ENCODE data around the gene ZNF773.

Gene ZNF773

GRCh38 chr19:57546513-57546912 is 46.8 kb downstream of the ZNF773 start:
- no peak for DNase-seq (ENCODE audit: extremely low spot score)
- POLR2A ChIA-PET, result no interaction called here
- TF ChIP-seq, protein P1, sequence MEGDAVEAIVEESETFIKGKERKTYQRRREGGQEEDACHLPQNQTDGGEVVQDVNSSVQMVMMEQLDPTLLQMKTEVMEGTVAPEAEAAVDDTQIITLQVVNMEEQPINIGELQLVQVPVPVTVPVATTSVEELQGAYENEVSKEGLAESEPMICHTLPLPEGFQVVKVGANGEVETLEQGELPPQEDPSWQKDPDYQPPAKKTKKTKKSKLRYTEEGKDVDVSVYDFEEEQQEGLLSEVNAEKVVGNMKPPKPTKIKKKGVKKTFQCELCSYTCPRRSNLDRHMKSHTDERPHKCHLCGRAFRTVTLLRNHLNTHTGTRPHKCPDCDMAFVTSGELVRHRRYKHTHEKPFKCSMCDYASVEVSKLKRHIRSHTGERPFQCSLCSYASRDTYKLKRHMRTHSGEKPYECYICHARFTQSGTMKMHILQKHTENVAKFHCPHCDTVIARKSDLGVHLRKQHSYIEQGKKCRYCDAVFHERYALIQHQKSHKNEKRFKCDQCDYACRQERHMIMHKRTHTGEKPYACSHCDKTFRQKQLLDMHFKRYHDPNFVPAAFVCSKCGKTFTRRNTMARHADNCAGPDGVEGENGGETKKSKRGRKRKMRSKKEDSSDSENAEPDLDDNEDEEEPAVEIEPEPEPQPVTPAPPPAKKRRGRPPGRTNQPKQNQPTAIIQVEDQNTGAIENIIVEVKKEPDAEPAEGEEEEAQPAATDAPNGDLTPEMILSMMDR (IDR thresholded peaks at IDR 0.05; ENCODE audit: control extremely low read depth, extremely low read depth, low read depth, missing control alignments), result no peak
- CTCF ChIA-PET, result no interaction called here

- TF ChIP-seq, protein P1 (IDR thresholded peaks at IDR 0.05; ENCODE audit: control extremely low read depth, extremely low read depth, low read depth, missing control alignments), result no peak
- DNase-seq (ENCODE audit: extremely low spot score), result no peak
- ChIA-PET CTCF (no interaction called here), POLR2A (no interaction called here)
These were observed 52.7 kb downstream of the ZNF773 start for GRCh38 chr19:57552432-57552831.

- POLR2A ChIA-PET, result no interaction called here
- CTCF ChIA-PET, result interaction anchor here (1.2 kb wide), 1 partner anchor 129 kb away, joined by 3 read pairs; no protein-coding TSS in a partner anchor
- TF ChIP-seq, protein P1 (IDR thresholded peaks at IDR 0.05; ENCODE audit: control extremely low read depth, extremely low read depth, low read depth, missing control alignments), result no peak
- no peak for DNase-seq (ENCODE audit: extremely low spot score)
These were observed 57.9 kb downstream of the ZNF773 start for GRCh38 chr19:57557659-57558058.
